ENCODE results near the gene KRT40. TPM values are rescaled to one million over a fixed set of nuclear protein-coding genes. Genes with fewer than 3 reads are reported as not detected.

The KRT40 gene
- total and polyA plus RNA-seq, 2 experiments from 2014 or later, result not detected

DNA sequence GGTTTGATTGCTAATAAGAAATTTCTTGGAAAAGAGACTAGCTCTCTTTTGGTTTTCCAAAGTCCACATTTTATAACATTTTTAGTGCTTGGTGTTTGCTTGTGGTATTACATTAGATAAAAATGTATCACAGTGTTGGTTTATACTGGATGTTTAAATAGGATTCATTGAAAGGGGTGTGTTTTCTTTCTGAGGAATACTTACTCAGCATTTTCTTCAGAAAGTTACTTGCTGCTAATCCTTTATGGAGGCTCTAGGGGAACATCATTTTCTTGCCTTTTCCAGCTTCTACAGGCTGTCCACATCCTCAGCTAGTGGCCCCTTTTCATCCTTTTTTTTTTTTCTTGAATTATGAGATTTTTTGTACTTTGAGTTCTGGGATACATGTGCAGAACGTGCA is 16.5 kb downstream of the KRT40 start:
- no peak overlapping the region for H3K4me2 ChIP-seq
- H4K20me1 ChIP-seq (replicated peaks; ENCODE audit: insufficient read depth), result no peaks in the 10 kb centered on the region
- Mint-ChIP-seq H3K9me3 (peaks cover 4% of the 10 kb centered on the region; the same call in 2 of the 3 replicates), H3K4me1 (no peaks in the 10 kb centered on the region), H3K4me3 (no peak overlapping the region), H3K36me3 (ENCODE audit: low read depth) (no peaks in the 10 kb centered on the region), H3K27me3 (ENCODE audit: insufficient read depth, low read depth, poor library complexity) (peaks cover 3% of the 10 kb centered on the region), H3K27ac (no peak overlapping the region)
- no peaks in the 10 kb centered on the region for H3K9me2 ChIP-seq (ENCODE audit: insufficient read depth)
- ATAC-seq (no peak), DNase-seq (ENCODE audit: low spot score) (no peak)
- H3K36me3 ChIP-seq (ENCODE audit: insufficient read depth), result no peaks in the 10 kb centered on the region
- no peaks in the 10 kb centered on the region for H3K27me3 ChIP-seq (ENCODE audit: insufficient read depth)
- no peak overlapping the region for H2AFZ ChIP-seq
- H3K4me3 ChIP-seq, result no peak overlapping the region
- no peak for TF ChIP-seq EZH2 (IDR thresholded peaks at IDR 0.05; ENCODE audit: low read depth, unreplicated experiment)
- TF ChIP-seq, protein P1, sequence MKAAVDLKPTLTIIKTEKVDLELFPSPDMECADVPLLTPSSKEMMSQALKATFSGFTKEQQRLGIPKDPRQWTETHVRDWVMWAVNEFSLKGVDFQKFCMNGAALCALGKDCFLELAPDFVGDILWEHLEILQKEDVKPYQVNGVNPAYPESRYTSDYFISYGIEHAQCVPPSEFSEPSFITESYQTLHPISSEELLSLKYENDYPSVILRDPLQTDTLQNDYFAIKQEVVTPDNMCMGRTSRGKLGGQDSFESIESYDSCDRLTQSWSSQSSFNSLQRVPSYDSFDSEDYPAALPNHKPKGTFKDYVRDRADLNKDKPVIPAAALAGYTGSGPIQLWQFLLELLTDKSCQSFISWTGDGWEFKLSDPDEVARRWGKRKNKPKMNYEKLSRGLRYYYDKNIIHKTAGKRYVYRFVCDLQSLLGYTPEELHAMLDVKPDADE (IDR thresholded peaks at IDR 0.05), result no peak
- no peaks in the 10 kb centered on the region for H3F3A ChIP-seq (replicated peaks; ENCODE audit: low read depth)
- no peaks in the 10 kb centered on the region for H3K79me2 ChIP-seq (replicated peaks; ENCODE audit: insufficient read depth)
- no peaks in the 10 kb centered on the region for H3K4me1 ChIP-seq (ENCODE audit: insufficient read depth)
- H3K27ac ChIP-seq (ENCODE audit: low read depth), result no peak overlapping the region

DNA sequence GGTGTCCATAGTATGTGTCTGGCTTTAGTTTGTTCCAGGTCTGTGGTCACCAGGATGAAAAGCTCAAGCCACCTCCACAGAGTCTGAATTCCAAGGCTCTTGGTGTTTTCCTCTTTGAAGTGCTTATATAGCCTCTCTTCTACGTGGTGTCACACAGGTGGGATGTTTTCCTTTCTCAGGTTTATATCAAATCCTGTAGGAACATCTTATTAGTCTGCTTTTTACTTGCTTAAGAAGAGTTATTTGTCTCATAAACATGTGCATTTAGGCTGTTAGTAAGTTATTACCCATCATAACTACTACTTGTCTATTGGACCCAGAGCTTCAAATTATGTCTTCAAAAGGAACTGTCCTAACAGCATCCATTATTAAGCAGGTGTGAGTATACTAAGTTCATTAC is 17.3 kb downstream of the KRT40 start, which contains the start of gene KRT39:
Gene KRT39 (minus strand): TSS at position 101 of the 400 bp plus-strand sequence. CDS start 92 bp downstream, at position 9.
- Histone ChIP-seq H2AFZ (no peak within 1 kb of the TSS), H4K20me1 (replicated peaks; ENCODE audit: insufficient read depth) (no peaks in the 10 kb centered on the region)
- no peak for ATAC-seq
- TF ChIP-seq, protein P2, sequence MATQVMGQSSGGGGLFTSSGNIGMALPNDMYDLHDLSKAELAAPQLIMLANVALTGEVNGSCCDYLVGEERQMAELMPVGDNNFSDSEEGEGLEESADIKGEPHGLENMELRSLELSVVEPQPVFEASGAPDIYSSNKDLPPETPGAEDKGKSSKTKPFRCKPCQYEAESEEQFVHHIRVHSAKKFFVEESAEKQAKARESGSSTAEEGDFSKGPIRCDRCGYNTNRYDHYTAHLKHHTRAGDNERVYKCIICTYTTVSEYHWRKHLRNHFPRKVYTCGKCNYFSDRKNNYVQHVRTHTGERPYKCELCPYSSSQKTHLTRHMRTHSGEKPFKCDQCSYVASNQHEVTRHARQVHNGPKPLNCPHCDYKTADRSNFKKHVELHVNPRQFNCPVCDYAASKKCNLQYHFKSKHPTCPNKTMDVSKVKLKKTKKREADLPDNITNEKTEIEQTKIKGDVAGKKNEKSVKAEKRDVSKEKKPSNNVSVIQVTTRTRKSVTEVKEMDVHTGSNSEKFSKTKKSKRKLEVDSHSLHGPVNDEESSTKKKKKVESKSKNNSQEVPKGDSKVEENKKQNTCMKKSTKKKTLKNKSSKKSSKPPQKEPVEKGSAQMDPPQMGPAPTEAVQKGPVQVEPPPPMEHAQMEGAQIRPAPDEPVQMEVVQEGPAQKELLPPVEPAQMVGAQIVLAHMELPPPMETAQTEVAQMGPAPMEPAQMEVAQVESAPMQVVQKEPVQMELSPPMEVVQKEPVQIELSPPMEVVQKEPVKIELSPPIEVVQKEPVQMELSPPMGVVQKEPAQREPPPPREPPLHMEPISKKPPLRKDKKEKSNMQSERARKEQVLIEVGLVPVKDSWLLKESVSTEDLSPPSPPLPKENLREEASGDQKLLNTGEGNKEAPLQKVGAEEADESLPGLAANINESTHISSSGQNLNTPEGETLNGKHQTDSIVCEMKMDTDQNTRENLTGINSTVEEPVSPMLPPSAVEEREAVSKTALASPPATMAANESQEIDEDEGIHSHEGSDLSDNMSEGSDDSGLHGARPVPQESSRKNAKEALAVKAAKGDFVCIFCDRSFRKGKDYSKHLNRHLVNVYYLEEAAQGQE (IDR thresholded peaks at IDR 0.05; ENCODE audit: unreplicated experiment), result no peak
- TF ChIP-seq STAT1 (IDR thresholded peaks at IDR 0.05; ENCODE audit: unreplicated experiment) (no peak), POLR2AphosphoS5 (IDR thresholded peaks at IDR 0.05; ENCODE audit: low read depth) (no peak), CREB1 (CRISPR knock-in tag; IDR thresholded peaks at IDR 0.05; ENCODE audit: low read depth) (no peak)
- TF ChIP-seq, protein P1 (IDR thresholded peaks at IDR 0.05), result no peak
- TF ChIP-seq, protein P3, sequence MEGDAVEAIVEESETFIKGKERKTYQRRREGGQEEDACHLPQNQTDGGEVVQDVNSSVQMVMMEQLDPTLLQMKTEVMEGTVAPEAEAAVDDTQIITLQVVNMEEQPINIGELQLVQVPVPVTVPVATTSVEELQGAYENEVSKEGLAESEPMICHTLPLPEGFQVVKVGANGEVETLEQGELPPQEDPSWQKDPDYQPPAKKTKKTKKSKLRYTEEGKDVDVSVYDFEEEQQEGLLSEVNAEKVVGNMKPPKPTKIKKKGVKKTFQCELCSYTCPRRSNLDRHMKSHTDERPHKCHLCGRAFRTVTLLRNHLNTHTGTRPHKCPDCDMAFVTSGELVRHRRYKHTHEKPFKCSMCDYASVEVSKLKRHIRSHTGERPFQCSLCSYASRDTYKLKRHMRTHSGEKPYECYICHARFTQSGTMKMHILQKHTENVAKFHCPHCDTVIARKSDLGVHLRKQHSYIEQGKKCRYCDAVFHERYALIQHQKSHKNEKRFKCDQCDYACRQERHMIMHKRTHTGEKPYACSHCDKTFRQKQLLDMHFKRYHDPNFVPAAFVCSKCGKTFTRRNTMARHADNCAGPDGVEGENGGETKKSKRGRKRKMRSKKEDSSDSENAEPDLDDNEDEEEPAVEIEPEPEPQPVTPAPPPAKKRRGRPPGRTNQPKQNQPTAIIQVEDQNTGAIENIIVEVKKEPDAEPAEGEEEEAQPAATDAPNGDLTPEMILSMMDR (conservative IDR thresholded peaks at IDR 0.05; ENCODE audit: low read depth in 2 of 2), result no peak
- TF ChIP-seq, protein P4, sequence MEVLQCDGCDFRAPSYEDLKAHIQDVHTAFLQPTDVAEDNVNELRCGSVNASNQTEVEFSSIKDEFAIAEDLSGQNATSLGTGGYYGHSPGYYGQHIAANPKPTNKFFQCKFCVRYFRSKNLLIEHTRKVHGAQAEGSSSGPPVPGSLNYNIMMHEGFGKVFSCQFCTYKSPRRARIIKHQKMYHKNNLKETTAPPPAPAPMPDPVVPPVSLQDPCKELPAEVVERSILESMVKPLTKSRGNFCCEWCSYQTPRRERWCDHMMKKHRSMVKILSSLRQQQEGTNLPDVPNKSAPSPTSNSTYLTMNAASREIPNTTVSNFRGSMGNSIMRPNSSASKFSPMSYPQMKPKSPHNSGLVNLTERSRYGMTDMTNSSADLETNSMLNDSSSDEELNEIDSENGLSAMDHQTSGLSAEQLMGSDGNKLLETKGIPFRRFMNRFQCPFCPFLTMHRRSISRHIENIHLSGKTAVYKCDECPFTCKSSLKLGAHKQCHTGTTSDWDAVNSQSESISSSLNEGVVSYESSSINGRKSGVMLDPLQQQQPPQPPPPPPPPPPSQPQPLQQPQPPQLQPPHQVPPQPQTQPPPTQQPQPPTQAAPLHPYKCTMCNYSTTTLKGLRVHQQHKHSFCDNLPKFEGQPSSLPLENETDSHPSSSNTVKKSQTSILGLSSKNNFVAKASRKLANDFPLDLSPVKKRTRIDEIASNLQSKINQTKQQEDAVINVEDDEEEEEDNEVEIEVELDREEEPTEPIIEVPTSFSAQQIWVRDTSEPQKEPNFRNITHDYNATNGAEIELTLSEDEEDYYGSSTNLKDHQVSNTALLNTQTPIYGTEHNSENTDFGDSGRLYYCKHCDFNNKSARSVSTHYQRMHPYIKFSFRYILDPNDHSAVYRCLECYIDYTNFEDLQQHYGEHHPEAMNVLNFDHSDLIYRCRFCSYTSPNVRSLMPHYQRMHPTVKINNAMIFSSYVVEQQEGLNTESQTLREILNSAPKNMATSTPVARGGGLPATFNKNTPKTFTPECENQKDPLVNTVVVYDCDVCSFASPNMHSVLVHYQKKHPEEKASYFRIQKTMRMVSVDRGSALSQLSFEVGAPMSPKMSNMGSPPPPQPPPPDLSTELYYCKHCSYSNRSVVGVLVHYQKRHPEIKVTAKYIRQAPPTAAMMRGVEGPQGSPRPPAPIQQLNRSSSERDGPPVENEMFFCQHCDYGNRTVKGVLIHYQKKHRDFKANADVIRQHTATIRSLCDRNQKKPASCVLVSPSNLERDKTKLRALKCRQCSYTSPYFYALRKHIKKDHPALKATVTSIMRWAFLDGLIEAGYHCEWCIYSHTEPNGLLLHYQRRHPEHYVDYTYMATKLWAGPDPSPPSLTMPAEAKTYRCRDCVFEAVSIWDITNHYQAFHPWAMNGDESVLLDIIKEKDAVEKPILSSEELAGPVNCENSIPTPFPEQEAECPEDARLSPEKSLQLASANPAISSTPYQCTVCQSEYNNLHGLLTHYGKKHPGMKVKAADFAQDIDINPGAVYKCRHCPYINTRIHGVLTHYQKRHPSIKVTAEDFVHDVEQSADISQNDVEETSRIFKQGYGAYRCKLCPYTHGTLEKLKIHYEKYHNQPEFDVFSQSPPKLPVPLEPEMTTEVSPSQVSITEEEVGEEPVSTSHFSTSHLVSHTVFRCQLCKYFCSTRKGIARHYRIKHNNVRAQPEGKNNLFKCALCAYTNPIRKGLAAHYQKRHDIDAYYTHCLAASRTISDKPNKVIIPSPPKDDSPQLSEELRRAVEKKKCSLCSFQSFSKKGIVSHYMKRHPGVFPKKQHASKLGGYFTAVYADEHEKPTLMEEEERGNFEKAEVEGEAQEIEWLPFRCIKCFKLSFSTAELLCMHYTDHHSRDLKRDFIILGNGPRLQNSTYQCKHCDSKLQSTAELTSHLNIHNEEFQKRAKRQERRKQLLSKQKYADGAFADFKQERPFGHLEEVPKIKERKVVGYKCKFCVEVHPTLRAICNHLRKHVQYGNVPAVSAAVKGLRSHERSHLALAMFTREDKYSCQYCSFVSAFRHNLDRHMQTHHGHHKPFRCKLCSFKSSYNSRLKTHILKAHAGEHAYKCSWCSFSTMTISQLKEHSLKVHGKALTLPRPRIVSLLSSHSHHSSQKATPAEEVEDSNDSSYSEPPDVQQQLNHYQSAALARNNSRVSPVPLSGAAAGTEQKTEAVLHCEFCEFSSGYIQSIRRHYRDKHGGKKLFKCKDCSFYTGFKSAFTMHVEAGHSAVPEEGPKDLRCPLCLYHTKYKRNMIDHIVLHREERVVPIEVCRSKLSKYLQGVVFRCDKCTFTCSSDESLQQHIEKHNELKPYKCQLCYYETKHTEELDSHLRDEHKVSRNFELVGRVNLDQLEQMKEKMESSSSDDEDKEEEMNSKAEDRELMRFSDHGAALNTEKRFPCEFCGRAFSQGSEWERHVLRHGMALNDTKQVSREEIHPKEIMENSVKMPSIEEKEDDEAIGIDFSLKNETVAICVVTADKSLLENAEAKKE (CRISPR knock-in tag; IDR thresholded peaks at IDR 0.05), result no peak

More for the DNA sequence above, 17.3 kb downstream of the KRT40 start, which contains the start of gene KRT39:
- no peak for DNase-seq (ENCODE audit: low spot score)
- no peaks in the 10 kb centered on the region for H3K9me2 ChIP-seq (ENCODE audit: insufficient read depth)
- no peaks in the 10 kb centered on the region for H3F3A ChIP-seq (replicated peaks; ENCODE audit: low read depth)
- Mint-ChIP-seq H3K36me3 (ENCODE audit: low read depth) (no peaks in the 10 kb centered on the region), H3K4me3 (no peak within 1 kb of the TSS), H3K27ac (no peak within 1 kb of the TSS), H3K27me3 (ENCODE audit: insufficient read depth, low read depth, poor library complexity) (peaks cover 3% of the 10 kb centered on the region), H3K4me1 (no peaks in the 10 kb centered on the region), H3K9me3 (peaks cover 4% of the 10 kb centered on the region; the same call in 2 of the 3 replicates)
- H3K79me2 ChIP-seq (replicated peaks; ENCODE audit: insufficient read depth), result no peaks in the 10 kb centered on the region
- H3K4me1 ChIP-seq (ENCODE audit: insufficient read depth), result no peaks in the 10 kb centered on the region
- H3K4me2 ChIP-seq, result no peak within 1 kb of the TSS
- no peak within 1 kb of the TSS for H3K4me3 ChIP-seq
- no peaks in the 10 kb centered on the region for H3K27me3 ChIP-seq (ENCODE audit: insufficient read depth)
- H3K27ac ChIP-seq (ENCODE audit: low read depth), result no peak within 1 kb of the TSS
- H3K36me3 ChIP-seq (ENCODE audit: insufficient read depth), result no peaks in the 10 kb centered on the region

Measured in GM23338 (cell line).